DND-41 (cell line): ENCODE data around the gene KAT6B.

Source experiments
- EZH2 ChIP-seq: IDR thresholded peaks from 3 replicates; pipeline ENCODE4 v1.6.1; 2012; ENCODE audit warnings: borderline replicate concordance, low read depth, mild to moderate bottlenecking, moderate library complexity, low read length, inconsistent platforms; ENCODE audit not compliant: severe bottlenecking
- TF ChIP-seq, protein P1 (sequence below): IDR thresholded peaks from 2 replicates; pipeline ENCODE4 v1.5.1; 2012; ENCODE audit warnings: borderline replicate concordance, low read length, moderate library complexity, mild to moderate bottlenecking; ENCODE audit not compliant: poor library complexity, severe bottlenecking; ENCODE audit errors: extremely low read depth

DNA sequence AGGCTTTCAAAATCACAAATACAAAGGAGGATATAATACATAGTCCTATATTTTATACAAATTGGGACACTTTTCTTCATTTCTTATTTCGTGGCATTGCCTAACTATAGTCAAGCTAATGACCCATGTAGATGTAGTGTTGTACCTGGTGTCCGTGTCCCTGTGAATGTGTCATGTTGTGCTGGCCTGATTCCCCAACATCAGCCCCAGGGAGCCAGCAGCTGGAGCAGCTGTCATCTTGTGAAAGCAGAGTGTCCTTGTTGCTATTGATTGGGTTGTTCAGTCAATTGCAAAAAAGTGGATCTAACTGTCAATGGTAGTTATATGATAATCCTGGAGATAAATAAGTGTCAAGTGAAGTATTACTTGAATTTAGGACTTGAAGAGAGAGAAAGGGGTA, 86.3 kb downstream of the KAT6B start:
- TF ChIP-seq, protein P1, sequence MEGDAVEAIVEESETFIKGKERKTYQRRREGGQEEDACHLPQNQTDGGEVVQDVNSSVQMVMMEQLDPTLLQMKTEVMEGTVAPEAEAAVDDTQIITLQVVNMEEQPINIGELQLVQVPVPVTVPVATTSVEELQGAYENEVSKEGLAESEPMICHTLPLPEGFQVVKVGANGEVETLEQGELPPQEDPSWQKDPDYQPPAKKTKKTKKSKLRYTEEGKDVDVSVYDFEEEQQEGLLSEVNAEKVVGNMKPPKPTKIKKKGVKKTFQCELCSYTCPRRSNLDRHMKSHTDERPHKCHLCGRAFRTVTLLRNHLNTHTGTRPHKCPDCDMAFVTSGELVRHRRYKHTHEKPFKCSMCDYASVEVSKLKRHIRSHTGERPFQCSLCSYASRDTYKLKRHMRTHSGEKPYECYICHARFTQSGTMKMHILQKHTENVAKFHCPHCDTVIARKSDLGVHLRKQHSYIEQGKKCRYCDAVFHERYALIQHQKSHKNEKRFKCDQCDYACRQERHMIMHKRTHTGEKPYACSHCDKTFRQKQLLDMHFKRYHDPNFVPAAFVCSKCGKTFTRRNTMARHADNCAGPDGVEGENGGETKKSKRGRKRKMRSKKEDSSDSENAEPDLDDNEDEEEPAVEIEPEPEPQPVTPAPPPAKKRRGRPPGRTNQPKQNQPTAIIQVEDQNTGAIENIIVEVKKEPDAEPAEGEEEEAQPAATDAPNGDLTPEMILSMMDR: no peak
- no peak for TF ChIP-seq EZH2
